Erythroblast (primary cell): Measurements from ENCODE around the gene CIB2.

Source experiments
- GATA1 ChIP-seq: IDR thresholded peaks from 2 replicates; pipeline ENCODE4 v1.6.1; 2011; ENCODE audit warnings: low read depth, mild to moderate bottlenecking, control low read depth, low read length, moderate library complexity
- POLR2A ChIP-seq: IDR thresholded peaks from 2 replicates; pipeline ENCODE4 v1.6.1; 2011; ENCODE audit warnings: mild to moderate bottlenecking, low read length

DNA sequence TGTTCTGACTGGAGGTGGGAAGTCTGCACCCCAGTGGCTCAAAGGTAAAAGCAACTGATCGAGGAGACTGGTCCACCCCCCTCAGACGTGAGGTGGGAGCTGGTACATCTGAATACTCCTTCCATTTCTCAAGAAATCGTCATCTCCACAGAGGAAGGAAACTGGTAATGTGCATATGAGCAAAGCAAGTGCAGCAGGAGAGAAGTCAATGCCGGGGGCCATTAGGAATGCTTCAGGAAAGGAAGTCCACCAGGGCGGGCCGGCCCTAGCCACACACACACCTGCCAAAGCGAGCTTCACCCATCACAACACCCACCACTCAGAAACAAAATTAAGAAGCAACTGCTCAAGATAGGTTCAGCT, 62.2 kb downstream of the CIB2 start:
- no peak for TF ChIP-seq POLR2A
- no peak for TF ChIP-seq GATA1
